Esophagus mucosa (tissue), 1 donor: ENCODE data around the gene TUT4. TPM values are rescaled to one million over a fixed set of nuclear protein-coding genes. Genes with fewer than 3 reads are reported as not detected.

Source experiments
- ATAC-seq: fragments of 200-7000 bp; cut with Tn5 transposase; one replicate; pipeline ENCODE4 v1.9.1; 2020
- total RNA-seq: library from RNA; stranded (reverse); gene quantifications from one replicate; pipeline ENCODE4 v1.2.4, GENCODE V29; 2023
- donor health status: DM: yes; HTN: yes; CAD: no.

TUT4 gene
- total RNA-seq, 1 donor from 2014 or later: 21.9 TPM

- no peak for ATAC-seq
Measured at GRCh38 chr1:52532731-52533327, 20.1 kb downstream of the TUT4 start.

GRCh38 chr1:52532247-52532646 is 20.6 kb downstream of the TUT4 start:
- ATAC-seq: no peak

GRCh38 chr1:52531249-52531872 is 21.5 kb downstream of the TUT4 start:
- ATAC-seq: no peak

GRCh38 chr1:52530563-52531144 is 22.2 kb downstream of the TUT4 start:
- ATAC-seq: no peak

- no peak for ATAC-seq
Measured at GRCh38 chr1:52523376-52523775, 29.5 kb downstream of the TUT4 start.

- ATAC-seq: no peak
Measured at GRCh38 chr1:52520148-52520547, 32.7 kb downstream of the TUT4 start.

- ATAC-seq: no peak
Measured at GRCh38 chr1:52518962-52519361, 33.9 kb downstream of the TUT4 start.

- ATAC-seq: no peak
Measured at GRCh38 chr1:52511851-52512615, 40.9 kb downstream of the TUT4 start.

- no peak for ATAC-seq
Measured at GRCh38 chr1:52511439-52511838, 41.5 kb downstream of the TUT4 start.

- no peak for ATAC-seq
Measured at GRCh38 chr1:52506920-52507546, 45.9 kb downstream of the TUT4 start.

GRCh38 chr1:52506349-52506748 is 46.5 kb downstream of the TUT4 start:
- ATAC-seq: no peak

- ATAC-seq: no peak
Measured at GRCh38 chr1:52504720-52505119, 48.2 kb downstream of the TUT4 start.

GRCh38 chr1:52503706-52504105 is 49.2 kb downstream of the TUT4 start:
- ATAC-seq: no peak

GRCh38 chr1:52502789-52503188 is 50.1 kb downstream of the TUT4 start:
- no peak for ATAC-seq

- no peak for ATAC-seq
Measured at GRCh38 chr1:52487632-52488031, 65.3 kb downstream of the TUT4 start.

- ATAC-seq: no peak
Measured at GRCh38 chr1:52482326-52483004, 70.4 kb downstream of the TUT4 start.

- no peak for ATAC-seq
Measured at GRCh38 chr1:52479076-52479475, 73.8 kb downstream of the TUT4 start.

- ATAC-seq: no peak
Measured at GRCh38 chr1:52477876-52478275, 75.0 kb downstream of the TUT4 start.

- no peak for ATAC-seq
Measured at GRCh38 chr1:52476943-52477342, 75.9 kb downstream of the TUT4 start.

- ATAC-seq: no peak
Measured at GRCh38 chr1:52474807-52475206, 78.1 kb downstream of the TUT4 start.

- ATAC-seq: no peak
Measured at GRCh38 chr1:52473039-52473438, 79.9 kb downstream of the TUT4 start.

- no peak for ATAC-seq
Measured at GRCh38 chr1:52472384-52472783, 80.5 kb downstream of the TUT4 start.

GRCh38 chr1:52469108-52469507 is 83.8 kb downstream of the TUT4 start:
- ATAC-seq: no peak
